ENCODE results near the gene CCR6.

DNA sequence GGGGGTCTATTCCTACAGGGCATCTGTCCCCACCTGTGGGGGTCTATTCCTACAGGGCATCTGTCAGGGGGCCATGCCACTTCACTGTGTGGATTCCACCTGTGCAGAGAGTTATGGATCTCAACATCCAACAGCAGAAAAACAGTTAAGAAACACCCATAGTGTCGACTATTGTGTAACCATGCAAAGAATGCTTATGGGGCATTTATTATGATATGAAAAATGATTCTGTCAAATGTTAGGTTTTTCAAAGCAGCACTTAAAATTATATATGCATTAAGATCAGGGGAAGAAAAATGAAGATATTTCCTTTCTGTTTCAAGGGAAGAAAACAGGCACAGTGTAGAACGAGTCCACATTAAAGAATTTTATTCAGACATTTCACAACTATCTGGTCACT lies 32.0 kb downstream of the CCR6 start:
- TF ChIP-seq, protein P1, sequence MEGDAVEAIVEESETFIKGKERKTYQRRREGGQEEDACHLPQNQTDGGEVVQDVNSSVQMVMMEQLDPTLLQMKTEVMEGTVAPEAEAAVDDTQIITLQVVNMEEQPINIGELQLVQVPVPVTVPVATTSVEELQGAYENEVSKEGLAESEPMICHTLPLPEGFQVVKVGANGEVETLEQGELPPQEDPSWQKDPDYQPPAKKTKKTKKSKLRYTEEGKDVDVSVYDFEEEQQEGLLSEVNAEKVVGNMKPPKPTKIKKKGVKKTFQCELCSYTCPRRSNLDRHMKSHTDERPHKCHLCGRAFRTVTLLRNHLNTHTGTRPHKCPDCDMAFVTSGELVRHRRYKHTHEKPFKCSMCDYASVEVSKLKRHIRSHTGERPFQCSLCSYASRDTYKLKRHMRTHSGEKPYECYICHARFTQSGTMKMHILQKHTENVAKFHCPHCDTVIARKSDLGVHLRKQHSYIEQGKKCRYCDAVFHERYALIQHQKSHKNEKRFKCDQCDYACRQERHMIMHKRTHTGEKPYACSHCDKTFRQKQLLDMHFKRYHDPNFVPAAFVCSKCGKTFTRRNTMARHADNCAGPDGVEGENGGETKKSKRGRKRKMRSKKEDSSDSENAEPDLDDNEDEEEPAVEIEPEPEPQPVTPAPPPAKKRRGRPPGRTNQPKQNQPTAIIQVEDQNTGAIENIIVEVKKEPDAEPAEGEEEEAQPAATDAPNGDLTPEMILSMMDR (IDR thresholded peaks at IDR 0.05): no peak
- TF ChIP-seq POLR2A (IDR thresholded peaks at IDR 0.05): no peak
